B cell (primary cell): ENCODE results near the gene LPCAT3.

ENCODE experiments used
- CTCF ChIP-seq: fragments of 200-600 bp; IDR thresholded peaks from one replicate; pipeline ENCODE4 v1.8.0; 2022; ENCODE audit warnings: antibody characterized with exemption, mild to moderate bottlenecking
- EZH2 ChIP-seq: IDR thresholded peaks from 2 replicates; pipeline ENCODE4 v1.6.1; 2012; ENCODE audit warnings: borderline replicate concordance, low read depth, mild to moderate bottlenecking, moderate library complexity, low read length; ENCODE audit not compliant: insufficient read depth, poor library complexity, severe bottlenecking

- TF ChIP-seq CTCF (no peak), EZH2 (no peak)
Observed at GRCh38 chr12:6987956-6988553, 30.2 kb downstream of the LPCAT3 start.
